GM10266 (cell line): ENCODE measurements around the gene S100A10.

Experiments used
- DNase-seq: peaks from one replicate; pipeline ENCODE4 v3.0.0; 2012; ENCODE audit errors: extremely low spot score
- TF ChIP-seq, protein P1 (sequence below): IDR thresholded peaks from 2 replicates; pipeline ENCODE4 v1.5.1; 2012; ENCODE audit warnings: mild to moderate bottlenecking, low read depth; ENCODE audit not compliant: control insufficient read depth, insufficient read depth; ENCODE audit errors: missing control alignments

Gene S100A10

DNA sequence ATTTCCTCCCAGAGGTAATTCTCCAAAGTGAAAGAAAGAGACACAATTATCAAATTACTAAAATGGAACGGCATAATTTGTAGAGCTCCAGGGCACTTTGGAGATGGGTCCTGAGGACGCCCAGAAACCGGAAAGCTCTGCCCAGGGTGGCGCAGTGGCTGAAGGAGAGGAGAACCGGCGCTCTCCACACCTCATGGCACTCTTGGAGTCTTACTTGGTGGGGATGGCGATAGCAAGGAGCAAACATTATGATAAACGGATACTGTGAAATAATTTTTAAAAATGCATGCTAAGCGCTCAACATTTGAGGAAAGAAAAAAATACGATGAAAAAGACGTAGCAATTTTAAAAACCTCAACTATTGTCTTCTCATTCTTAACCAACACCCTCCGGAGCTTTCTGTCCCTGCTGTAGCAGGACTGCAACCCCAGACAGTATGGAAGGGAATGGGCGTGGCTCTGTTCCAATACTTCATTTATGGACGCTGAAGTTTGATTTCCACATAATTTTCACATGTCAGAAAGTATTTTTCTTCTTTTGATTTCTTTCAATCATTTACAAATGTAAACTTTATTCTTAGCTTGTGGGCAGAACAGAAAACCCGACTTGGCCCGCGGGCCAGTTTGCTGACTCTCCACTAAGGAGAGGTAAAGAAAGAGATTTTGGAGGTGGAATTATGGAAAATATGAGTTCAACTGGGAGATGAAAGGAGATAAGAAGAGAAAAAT, 42.0 kb upstream of the S100A10 start:
- TF ChIP-seq, protein P1, sequence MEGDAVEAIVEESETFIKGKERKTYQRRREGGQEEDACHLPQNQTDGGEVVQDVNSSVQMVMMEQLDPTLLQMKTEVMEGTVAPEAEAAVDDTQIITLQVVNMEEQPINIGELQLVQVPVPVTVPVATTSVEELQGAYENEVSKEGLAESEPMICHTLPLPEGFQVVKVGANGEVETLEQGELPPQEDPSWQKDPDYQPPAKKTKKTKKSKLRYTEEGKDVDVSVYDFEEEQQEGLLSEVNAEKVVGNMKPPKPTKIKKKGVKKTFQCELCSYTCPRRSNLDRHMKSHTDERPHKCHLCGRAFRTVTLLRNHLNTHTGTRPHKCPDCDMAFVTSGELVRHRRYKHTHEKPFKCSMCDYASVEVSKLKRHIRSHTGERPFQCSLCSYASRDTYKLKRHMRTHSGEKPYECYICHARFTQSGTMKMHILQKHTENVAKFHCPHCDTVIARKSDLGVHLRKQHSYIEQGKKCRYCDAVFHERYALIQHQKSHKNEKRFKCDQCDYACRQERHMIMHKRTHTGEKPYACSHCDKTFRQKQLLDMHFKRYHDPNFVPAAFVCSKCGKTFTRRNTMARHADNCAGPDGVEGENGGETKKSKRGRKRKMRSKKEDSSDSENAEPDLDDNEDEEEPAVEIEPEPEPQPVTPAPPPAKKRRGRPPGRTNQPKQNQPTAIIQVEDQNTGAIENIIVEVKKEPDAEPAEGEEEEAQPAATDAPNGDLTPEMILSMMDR: no peak
- DNase-seq: no peak

DNA sequence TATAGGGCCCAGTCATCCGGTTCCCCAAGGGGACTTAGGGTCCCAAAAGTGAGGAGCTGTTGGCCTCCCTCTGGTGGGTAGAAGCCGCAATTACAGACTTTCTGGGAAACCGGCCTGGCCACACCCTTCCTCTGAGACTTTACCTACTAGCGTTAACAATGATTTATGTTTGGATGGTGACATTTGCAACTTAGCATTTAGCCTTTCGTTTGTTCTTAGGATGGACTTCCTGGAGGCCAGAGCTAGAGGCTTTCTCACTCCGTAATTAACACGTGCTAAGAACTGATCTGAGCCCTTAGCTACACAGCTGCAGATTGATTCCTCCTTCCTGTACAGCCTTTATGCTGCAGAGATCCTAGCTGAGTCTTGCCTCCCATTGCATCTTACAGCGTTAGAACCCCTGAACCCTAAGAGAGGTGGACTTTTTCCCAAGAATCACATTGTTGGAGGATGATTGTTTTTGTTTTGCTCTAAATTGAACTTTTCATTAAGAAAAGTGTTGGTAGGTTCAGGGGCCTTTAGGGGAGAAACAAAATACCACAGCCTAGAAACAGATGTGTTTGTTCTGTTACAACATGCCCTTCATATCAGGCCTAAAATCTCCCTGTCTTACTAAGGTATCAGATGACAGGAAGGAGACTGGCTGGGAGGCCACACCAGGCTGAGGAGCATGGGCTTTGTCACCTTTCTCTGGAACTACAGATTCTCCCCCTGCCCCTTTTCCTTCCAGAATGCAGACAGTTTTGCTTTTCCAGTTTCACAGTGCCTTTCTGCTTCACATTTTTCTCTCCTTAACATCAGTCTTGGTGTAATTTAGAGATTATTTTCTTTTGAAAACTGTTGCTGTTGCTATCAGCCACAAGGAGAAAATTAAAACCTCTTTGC, 41.2 kb upstream of the S100A10 start:
- TF ChIP-seq, protein P1: peak; percentile 56
- peak; percentile 79 for DNase-seq

DNA sequence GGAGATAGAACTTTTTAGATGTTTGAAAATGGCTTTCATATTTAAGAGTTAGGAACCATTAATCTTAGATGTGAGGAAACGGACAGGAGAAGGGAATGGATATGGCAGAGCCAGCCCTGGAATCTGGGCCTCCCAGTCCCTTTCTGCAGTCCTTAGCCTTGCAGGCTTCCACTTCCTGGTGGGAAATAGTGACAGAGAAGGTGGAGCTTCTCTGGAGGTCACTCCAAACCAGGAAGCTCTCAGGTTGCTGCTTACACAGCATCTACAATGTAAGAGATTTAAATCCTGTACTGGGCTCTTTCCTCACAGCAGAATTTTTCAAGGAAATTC, 40.6 kb upstream of the S100A10 start:
- no peak for DNase-seq
- TF ChIP-seq, protein P1: no peak

DNA sequence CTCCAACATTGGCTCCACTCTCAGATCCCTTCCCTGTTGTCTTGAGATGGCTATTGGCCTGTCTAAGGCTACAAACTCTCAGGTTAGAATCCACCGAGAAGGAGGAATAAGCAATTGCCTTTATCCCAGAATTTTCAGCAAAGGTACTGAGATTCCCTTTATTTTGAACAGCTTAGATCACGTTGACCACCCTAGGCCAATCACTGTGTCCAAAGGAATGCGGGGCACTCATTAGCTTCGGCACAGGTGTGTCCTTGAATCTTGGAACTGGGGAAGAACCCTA, 36.2 kb upstream of the S100A10 start:
- TF ChIP-seq, protein P1: no peak

DNA sequence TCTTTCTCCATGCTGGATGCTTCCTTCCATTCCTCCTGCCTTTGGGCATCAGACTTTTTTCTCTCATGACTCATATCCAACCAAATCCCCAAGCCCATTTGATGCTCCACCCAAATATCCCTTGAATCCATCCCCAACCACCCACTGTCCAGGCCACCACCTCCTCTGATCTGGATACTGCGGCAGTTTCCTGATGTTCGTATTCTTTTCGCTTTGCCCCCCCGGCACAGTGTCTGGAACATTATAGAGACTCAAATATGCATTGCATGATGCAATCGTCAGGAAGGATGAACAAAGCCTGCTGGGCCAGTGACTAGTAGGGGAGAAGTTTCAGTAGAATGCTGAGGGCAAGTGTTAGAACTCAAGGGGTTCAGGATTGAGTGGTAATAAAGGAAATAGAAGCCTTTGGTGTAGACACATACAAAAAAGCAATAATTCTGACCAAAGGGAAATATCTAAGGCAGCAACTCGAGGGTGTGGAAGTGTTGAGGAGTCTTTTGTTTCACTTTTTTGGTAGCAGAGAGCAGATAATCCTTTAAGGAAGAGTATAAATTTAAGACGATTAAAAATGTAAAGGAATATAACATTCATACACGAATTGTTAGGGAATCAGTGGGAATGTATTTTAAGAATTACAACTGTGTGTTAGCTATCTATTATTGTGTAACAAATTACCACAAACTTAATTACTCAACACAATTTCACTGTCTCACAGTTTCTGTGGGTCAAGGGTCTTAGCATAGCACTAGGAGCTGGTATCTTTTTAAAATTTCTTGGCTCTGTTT, 35.7 kb upstream of the S100A10 start:
- no peak for DNase-seq
- TF ChIP-seq, protein P1: no peak

More for the DNA sequence above, 36.2 kb upstream of the S100A10 start:
- no peak for DNase-seq

DNA sequence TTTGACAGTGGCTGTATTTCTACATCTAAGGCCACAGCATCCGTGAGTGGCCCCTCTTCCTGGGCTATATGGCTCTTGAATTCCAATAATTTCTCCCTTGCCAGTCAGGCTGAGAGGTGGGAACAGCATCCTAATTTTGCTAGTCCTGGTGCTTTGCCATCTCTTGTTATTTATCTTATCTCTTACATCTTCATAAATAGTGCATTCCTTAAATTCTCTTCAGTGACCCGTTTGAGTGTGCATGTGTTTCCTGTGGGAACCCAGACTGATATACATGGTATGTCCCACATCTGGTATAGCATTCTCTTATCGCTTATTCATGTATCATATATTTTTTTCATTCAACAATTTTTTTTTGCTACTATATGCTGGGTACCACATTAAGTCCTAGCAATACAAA, 33.2 kb upstream of the S100A10 start:
- TF ChIP-seq, protein P1: no peak
- DNase-seq: no peak

DNA sequence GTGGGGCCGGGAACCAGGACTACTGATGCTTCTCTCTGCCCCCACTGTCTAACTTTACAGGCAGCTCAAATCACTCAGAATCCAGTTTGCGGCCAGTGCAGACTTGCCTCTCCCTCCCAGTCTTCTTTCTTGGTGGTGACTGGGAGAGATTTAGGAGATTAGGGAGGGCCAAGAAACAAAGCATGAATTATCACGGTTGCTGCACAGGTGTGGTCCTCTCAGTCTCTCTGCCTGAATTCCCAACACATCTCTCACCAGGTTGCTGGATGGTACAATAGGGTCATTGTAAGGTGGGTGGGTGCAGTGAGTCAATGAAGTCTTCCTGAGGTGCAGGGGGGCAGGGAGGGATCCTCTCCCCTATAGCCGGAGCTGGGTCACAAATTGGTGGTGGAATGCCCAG, 30.6 kb upstream of the S100A10 start:
- TF ChIP-seq, protein P1: no peak
- DNase-seq: no peak
